ENCODE measurements around the gene CGRRF1.

CGRRF1 gene, protein sequence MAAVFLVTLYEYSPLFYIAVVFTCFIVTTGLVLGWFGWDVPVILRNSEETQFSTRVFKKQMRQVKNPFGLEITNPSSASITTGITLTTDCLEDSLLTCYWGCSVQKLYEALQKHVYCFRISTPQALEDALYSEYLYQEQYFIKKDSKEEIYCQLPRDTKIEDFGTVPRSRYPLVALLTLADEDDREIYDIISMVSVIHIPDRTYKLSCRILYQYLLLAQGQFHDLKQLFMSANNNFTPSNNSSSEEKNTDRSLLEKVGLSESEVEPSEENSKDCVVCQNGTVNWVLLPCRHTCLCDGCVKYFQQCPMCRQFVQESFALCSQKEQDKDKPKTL

DNA sequence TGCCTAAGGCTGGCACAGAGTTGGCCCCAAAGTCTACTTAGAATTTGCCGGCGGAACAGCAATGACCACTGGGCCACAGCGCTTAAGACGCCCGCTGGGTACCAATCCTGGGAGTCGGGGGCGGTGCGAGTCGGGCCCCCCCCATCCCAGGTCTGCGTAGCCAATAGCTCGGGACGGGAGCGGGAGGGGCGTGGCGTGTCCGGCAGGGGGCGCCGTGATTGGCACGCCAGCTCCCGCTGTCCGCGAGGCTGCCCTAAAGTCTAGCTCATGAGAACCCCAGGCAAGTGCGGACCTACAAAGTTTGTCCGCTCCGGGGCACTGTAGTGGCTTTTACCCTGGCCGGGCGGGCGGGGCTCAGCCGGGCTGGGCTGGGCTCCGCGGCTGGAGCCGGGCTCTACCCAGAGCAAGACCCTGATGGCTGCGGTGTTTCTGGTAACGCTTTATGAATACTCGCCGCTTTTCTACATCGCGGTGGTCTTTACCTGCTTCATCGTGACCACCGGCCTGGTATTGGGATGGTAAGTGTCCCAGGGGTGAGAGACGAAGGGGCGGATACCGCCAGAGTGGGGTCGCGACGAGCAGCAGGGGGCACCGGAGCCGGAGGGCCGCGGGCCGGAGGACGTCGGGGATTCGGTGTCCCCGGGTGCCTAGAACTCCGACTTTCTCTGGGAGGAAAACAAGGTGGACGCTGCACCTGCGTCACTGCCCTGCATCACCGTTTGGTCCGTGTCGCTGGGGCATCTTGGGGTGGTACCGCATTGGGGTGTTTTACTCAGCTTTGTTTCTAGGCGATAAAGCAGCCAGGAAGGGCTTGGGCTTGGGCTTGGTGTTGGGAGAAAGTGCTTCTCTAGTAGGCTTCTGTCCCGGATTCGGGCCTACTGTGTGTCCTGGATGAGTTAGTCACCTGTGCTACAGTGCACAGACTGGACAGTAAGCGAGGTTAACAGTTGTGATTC lies at the start of gene CGRRF1:
CGRRF1 (plus strand) TSS at position 361 of the 956 bp plus-strand sequence; CDS start at position 415, 54 bp downstream.
- DNase-seq: peak; percentile 64 to 100 (median 98)

DNA sequence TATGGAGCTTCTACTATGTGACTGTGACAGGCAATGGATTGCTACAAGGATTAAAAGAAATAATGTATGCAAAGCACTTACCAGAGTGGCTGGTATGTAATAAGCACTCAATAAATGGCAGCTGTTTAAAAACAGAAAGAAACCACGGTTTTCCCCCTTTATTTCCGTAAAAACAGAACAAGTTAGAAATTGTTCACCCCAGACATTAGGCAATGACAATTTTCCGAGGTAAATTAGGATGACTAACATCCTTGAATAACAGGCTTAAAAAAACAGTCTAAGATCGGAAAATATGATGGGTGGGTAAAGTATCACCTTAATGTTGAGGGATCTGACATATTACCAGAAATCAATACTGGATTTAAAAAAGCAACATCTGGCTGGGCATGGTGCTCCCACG lies 47.7 kb upstream of the CGRRF1 start:
- DNase-seq: no peak

DNA sequence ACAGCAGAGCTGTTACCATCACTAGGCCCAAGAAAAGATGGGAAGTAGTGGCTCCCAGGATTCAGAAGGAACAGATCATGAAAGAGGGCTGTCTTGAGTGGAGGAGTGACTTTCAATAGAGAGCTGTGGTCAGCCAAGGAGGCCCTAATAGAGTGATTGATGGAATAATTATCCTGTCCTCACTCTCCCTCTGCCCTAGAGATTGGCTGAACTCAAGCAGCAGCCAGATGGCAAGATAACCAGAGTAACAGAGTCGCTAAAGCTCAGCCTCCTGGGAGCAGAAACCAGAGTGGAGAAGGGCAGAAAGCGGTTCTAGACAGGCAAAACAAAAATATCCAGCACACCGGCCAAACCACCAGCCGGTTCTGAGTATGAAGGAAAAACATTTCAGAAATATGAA lies 44.1 kb upstream of the CGRRF1 start:
- DNase-seq: no peak

DNA sequence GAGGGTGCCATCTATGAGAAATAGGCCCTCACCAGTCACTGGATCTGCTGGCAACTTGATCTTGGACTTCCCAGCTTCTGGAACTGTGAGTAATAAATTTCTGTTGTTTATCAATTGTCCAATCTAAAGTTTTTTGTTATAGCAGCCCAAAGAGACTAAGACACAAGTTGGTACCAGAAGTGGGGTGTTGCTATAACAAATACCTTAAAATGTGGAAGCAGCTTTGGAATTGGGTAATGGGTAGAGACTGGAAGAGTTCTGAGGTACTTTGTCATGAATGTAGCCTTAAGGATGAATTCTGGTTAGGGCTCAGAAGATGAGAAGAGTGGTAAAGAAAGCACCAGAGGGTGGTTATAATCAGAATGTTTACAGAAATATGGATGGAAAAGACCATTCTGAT lies 42.4 kb upstream of the CGRRF1 start:
- no peak for DNase-seq

DNA sequence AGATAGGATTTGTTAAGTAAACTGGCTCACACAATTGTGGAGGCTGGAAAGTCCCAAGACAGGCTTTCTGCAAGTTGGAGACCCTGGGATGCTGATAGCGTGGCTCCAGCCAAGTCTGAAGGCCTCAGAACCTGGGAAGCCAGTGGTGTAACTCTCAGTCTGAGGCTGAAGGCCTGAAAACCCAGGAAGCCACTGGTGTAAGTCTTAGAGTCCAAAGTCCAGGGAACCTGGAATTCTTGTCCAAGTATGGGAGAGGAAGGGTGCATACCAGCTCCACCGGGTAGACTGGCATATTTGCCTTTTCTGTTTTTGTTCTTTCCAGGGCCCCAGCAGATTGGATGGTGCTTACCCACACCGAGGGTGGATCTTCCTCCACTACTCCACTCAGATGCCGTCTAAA lies 39.0 kb upstream of the CGRRF1 start:
- no peak for DNase-seq

DNA sequence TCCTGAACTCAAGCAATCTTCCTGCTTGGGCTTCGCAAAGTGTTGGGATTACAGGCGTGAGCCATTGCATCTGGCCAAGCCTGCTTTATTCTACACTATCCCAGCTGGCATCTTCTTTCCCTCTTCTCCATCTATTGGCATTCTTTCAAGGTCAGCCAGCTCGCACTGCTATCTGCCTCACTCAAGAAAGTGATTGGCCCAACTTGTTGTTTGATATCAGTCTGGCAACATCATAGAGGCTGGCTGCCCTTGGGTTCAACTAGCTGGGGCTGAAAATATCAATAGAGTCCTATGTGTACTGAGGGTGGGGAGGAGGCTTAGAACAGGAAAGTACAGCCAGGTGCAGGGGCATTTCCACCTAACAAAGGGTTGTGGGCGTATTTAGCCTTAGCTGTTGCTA lies 38.1 kb upstream of the CGRRF1 start:
- DNase-seq: no peak

DNA sequence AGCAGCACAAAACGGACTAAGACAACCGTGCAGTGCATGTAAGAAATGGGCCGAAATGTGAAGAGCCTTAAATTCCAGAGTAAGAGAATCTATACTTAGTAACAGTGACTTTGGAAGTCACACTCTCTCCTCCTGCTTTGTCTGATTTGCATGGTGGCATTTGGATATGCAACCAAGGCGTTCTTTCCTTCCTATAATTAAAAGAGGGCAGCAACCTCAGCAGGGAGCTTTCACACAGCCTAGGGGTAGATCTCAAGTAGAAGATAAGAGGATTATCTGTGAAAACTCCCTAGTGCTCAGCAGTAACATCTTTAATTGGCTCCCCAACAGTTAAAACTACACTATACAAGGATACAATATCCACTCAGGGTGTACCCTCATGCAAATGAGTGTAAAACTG lies 37.4 kb upstream of the CGRRF1 start:
- no peak for DNase-seq

DNA sequence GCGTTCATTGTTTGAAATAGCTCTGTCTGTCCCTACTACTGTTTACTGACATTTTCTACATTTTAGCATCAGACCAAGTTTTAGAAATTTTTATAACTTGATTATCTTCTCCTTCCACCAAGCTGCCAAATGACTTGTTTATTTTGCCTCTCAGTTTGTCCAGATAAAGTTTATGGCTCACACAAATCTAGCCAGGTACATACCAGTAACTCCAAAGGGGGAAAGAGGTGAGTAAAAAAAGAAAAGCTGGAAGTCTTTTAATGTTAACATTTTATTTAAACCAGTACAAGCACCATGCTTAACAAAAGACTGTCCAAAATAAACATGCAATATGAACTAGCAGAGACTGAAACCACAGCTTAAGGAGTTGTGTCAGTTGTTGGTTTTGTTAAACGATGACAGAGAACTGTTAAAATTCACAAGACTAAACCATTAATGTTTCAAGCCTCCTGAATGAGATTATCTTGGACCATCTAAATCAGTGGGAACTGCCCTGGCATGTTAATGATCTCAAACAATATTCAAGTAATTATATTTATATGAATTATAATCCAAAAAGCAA lies 35.4 kb upstream of the CGRRF1 start:
- DNase-seq: no peak

DNA sequence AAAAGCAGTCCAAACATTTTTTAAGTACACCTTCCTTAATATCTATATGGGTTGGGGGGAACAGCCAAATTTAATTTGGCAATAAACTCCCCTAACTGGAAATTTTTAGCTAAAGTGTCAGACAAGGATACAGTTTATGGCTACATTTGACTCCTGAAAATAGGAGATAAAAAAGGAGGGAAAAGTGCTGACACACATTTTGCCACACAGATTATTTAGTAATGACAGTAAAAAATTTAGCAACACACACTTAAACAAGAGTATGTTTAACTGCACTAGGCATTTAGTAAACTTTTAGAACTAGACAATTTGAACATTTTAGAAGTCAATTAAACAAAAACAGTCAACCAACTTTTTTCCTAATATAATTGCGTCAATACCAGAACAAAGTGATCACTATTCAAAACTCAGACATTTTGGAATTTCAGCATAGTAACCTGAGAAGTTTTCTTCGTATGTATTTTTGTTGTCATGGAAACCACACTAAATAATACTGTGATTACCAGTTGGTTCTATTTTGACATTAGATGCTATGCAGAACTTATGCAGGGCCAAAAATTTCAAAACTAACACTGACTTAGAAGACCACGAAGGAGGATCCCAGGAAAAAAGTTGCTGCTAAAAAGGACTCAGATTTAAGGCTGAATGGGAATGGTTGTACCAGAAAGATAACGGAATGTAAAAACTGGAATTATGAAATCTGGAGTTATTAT lies 34.4 kb upstream of the CGRRF1 start:
- no peak for DNase-seq

DNA sequence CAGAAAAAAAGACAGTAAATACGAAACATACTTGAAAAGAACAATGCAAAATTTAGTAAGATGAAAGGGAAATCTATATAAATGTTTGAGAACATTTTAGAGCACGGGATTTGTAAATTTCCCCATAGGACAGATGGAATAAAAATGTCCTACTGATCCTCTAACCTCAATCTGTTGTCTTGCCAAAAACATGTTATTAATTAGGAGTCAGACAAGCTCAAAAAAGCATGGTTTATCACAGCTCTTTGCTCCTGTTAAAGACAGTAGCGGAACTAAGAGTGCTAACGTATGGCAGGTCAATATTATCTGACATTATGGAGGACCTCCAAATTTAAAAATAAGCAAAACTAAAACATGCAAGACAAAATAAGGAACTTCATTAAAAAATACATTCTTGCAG lies 33.8 kb upstream of the CGRRF1 start:
- no peak for DNase-seq

DNA sequence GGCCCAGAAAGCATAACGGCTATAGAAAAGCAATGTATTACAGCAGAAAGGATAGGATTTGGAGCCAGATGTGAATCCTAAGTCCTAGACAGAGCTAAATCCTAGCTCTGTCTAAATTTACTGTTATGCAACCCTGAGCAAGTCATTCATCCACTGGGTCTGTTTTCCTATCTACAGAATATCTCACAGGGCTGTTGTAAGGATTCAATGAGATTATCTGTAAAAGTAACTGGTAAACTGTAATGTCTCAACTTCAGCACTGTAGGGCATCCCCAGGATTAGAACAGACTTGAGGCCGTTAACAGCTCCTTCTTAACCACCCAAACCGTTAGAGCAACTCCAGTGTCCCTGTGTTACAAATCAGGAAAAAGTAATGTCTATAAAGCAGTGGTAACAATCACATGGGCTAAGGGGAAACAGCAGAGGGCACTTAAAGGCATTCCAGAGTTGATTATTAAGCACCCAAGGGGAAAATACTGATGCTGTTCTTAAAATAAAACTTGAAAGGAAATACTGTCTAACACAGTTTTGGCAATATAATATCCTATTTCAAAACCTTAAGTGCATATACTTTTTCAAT lies 31.0 kb upstream of the CGRRF1 start:
- no peak for DNase-seq

DNA sequence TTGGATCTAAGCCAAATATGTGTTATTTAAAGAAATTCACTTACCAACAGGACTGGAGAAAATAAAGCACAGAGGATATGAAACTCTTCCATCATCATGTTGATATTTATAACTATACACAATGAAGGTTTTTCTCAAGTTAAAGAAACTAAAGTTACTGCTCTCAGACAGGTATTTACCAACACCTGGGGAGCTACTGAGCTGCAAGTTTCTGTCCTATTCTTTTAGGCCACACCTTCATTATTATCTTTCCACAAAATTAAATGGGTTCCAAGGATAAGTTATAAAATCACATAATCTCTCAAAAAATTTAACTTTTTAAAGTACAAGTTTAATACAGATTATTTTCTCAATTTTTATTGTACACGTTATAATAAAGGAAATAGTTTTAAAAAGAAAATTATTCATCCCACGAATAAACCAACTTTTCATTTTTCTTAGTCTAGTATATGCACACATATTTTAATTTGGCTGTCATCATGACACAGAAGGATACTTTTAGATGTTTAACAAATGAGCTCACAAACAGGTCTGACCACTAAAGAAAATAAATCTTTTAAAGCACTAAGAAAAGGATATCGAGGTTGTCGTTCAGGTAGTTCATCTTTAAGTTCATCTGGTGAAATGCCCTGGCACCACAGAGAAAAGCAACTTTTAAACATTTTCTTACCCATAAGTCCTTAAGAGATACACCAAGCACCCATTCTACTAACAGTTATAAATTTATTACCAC lies 28.7 kb upstream of the CGRRF1 start:
- DNase-seq: no peak

DNA sequence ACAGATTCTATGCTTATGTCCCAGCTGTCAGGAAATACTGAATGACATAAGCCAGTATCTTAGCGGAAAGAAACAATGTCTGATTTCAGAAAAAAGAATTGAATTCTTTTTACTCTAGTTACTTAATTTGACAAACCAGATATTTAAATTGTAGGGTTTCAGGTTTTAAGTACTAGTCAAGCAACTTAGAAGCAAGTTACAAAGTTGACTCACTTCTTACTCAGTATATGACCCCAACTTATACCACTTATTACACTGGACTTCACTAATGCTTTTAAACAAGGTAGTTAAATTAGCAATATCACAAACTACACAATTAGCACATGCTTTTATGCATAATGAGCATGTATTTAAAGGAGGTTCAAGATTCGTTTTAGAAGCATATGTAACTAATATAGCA lies 28.0 kb upstream of the CGRRF1 start:
- no peak for DNase-seq

DNA sequence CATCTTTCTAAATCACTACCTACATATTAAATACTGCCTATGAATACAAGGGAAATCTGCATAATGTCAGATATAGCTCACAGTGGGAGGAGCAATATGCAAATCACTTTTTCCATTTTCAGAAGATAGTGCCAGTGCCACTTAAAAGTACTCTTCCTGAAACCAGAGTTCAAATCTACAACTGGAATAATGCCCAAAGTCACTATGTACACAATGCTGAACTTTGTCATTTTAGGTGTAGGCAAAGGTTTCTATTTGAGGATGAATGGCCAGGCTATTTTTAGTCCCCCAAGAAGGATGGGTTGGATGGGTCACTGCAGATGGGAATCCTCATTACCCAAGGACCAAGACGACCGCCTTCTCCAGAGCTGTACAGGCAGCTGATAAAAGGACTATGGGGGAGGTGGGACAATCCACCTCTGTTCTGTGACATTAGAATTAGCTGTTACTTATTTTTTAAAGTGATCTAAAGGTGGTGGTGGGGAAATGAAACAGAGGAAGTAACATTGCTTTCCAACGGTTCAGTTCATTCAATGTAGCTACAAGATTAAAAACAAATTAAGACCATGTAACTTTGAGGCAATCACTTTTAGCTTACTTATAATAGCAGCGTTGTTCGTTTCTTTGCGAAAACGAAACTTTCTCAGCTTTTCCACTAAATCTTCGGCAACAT lies 26.5 kb upstream of the CGRRF1 start:
- DNase-seq: no peak

DNA sequence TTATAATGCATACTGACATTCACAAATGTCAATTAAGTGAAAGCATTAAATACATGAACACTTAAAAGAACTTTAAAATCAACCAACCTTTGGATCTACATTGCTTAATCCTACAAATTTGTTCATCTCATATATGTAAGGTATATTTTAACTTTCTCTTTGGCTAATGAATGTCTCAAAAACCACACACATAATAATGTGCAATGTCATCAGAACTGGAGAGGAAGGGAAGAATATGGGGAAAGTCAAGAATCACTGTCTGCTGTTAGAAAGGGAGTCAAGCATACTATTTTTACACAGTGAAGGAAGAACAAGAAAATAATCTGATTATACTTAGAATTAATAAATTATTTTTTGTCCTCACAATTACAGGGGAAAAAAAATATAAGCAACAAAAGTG lies 25.9 kb upstream of the CGRRF1 start:
- no peak for DNase-seq

DNA sequence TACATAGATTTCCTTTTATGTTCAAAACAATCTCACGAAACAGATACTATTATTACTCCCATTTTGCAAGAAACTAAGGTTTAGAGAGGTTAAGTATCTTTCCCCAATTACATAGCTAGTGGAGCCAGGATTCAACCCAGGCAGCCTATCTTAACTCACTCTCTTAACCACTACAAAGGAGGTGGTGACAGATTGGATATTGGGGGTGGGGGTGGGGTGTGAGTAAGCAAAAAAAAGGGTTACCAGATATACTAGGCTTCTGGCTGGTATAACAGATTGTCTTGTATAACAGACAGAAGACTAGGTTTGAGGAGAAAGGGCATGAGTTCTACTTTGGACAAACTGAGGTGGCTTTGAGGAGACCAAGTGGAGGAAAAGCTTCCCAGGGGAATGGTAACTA lies 23.0 kb upstream of the CGRRF1 start:
- DNase-seq: no peak

DNA sequence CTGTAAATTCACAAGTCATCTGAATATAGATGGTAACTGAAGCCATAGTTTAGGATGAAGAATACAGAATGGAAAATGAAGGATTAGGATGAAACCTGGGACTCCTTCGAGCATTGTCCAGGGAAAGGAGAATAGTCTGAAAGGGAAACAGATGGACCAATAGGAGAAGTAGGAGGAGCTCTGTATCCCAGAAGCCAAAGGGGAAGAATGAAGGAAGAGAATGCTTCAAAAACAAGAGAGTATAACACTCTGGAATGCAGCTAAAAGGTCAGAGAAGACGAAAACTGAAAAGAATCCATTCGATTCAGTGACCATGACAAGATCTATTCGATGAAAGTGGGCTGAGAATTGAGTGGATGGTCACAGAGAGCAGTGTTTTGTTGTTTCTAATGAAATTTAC lies 21.9 kb upstream of the CGRRF1 start:
- DNase-seq: no peak

DNA sequence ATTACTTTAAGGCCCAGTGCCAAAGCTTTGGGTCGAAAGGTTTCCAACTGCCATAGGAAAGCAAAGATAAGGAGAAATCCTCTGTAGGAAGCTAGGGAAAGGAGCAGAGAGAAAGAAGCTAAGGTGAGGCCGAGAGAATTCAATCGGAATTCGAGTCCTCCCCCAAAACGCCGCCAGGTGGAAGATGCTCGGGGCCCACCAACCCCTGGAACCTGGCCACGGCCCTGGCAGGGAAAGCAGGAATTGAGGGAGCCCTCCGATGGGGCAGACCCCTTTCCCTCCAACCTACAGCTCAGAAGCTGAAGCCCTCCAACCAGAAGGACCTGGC lies 21.4 kb upstream of the CGRRF1 start:
- no peak for DNase-seq

DNA sequence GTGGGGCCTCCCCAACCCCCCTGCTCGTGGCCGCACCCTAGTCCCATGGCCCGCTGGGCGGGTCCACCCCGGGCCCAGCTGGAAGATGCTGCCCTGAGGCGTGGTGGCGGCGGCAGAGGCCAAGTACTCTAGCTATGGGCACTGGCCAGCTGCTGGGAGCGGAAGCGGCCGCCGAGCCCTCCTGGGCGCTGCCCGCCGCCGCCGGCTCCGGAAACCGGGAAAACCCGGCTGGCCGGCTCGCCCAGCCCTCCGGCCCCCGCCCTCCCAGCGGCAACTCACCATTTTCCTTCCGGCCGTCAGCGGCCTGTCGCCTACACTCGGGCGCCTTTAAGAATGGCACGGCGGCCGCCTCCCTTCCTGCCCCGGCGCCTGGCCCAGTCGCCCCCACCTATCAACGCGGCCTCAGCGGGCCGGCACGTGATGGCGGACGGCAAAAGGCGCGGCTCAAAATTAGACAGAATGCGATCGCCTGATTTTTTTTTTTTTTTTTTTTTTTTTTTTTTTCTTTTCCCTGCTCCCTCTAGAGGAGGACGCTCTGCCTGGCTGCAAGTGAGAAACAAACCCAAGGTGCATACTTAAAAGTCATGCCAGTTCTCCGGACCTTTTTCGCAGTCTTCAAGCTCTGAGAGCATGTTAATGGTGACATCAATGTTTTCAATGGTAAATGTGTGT lies 20.9 kb upstream of the CGRRF1 start, which contains the start of gene GMFB:
GMFB (minus strand) TSS at position 335 of the 672 bp plus-strand sequence; CDS start at position 282, 53 bp downstream.
- peak; percentile 22 to 91 (median 83) for DNase-seq
